HepG2 (cell line): ENCODE data around the gene GNG7. TPM values are rescaled to one million over a fixed set of nuclear protein-coding genes. Genes with fewer than 3 reads are reported as not detected.

Source experiments
- ATAC-seq: fragments of 200-7000 bp; cut with Tn5 transposase; 3 replicates; pipeline ENCODE4 v1.9.1; 2020; ENCODE audit warnings: mild to moderate bottlenecking, moderate library complexity
- BruUV-seq: library from RNA; stranded (reverse); fragments of 400-500 nt; replicated peaks from 2 replicates; lab custom pipeline; 2021; lab: Mats Ljungman, UMichigan
- CTCF ChIA-PET: fragments of 300-600 bp; formaldehyde crosslinking; extraction: SDS; loops from one replicate; lab custom pipeline; 2021; ENCODE audit warnings: low total read pairs, inconsistent platforms, low intra/inter-chr PET ratio; lab: Yijun Ruan, JAX
- POLR2A ChIA-PET: fragments of 350-600 bp; sonication (Branson Sonifier 250); formaldehyde crosslinking; loops from one replicate; lab custom pipeline; 2020; ENCODE audit warnings: antibody characterized with exemption, inconsistent platforms; lab: Yijun Ruan, JAX
- DNase-seq: peaks from one replicate; pipeline ENCODE4 v3.0.0-alpha.2; 2015; ENCODE audit warnings: low spot score
- FAIRE-seq: peaks from 3 replicates; lab custom pipeline; 2011; peaks lifted over from hg19 to GRCh38; lab: Jason Lieb, UNC
- H2AFZ ChIP-seq: one replicate; pipeline ENCODE4 v1.6.1; 2011; ENCODE audit warnings: low read length, inconsistent platforms
- H3K27ac ChIP-seq: fragments of 300-600 bp; 3 replicates; pipeline ENCODE4 v1.8.0; 2011; ENCODE audit warnings: mixed run types, mild to moderate bottlenecking, mixed read lengths, low read length, inconsistent platforms; ENCODE audit not compliant: insufficient read depth; ENCODE audit errors: extremely low read length
- H3K27me3 ChIP-seq, 2 experiments: fragments of 200-600 bp in 1 of 2; 2 replicates in 1 of 2; 3 replicates in 1 of 2; pipeline versions ENCODE4 v1.6.0 to v1.8.0; 2011; ENCODE audit warnings: low read length in 2 of 2, mild to moderate bottlenecking in 2 of 2, moderate library complexity in 2 of 2, inconsistent platforms in 1 of 2; ENCODE audit not compliant: insufficient read depth in 2 of 2, control insufficient read depth in 1 of 2
- H3K36me3 ChIP-seq, 2 experiments: fragments of 200-600 bp in 1 of 2; replicated peaks in 1 of 2; 2 replicates in 1 of 2; 3 replicates in 1 of 2; pipeline versions ENCODE4 v1.5.1 to v1.8.0; 2011; ENCODE audit warnings: low read length in 2 of 2, inconsistent platforms in 1 of 2; ENCODE audit not compliant: insufficient read depth in 2 of 2, control insufficient read depth in 1 of 2
- H3K4me1 ChIP-seq: 2 replicates; pipeline ENCODE4 v1.5.1; 2012; ENCODE audit warnings: low read length, inconsistent platforms; ENCODE audit not compliant: insufficient read depth
- H3K4me2 ChIP-seq: 2 replicates; pipeline ENCODE4 v1.6.0; 2011; ENCODE audit warnings: low read depth, low read length, inconsistent platforms
- H3K4me3 ChIP-seq, 3 experiments: fragments of 200-600 bp in 1 of 3; sonication (generic), shearing (Covaris generic) in 1 of 3; replicated peaks in 1 of 3; 2 replicates each; pipeline ENCODE4 v1.5.1; 2011 to 2016; ENCODE audit warnings: low read length in 3 of 3, inconsistent platforms in 2 of 3, low read depth in 2 of 3, mild to moderate bottlenecking in 2 of 3, control low read depth in 1 of 3, mixed read lengths in 1 of 3; ENCODE audit not compliant: insufficient read depth in 1 of 3
- H3K79me2 ChIP-seq: one replicate; pipeline ENCODE4 v1.6.1; 2011; ENCODE audit warnings: low read length, inconsistent platforms; ENCODE audit not compliant: insufficient read depth
- H3K9ac ChIP-seq: 2 replicates; pipeline ENCODE4 v1.6.0; 2011; ENCODE audit warnings: mild to moderate bottlenecking, low read depth, low read length, inconsistent platforms; ENCODE audit not compliant: insufficient read depth
- H3K9me3 ChIP-seq: 2 replicates; pipeline ENCODE4 v1.5.1; 2012; ENCODE audit warnings: mild to moderate bottlenecking, low read length
- H4K20me1 ChIP-seq: 2 replicates; pipeline ENCODE4 v1.6.0; 2011; ENCODE audit warnings: inconsistent platforms, mild to moderate bottlenecking, low read length, moderate library complexity; ENCODE audit not compliant: insufficient read depth
- BORCS8-MEF2B ChIP-seq: sonication (generic); formaldehyde crosslinking; IDR thresholded peaks from 2 replicates; pipeline ENCODE4 v1.8.0; 2022; ENCODE audit warnings: mild to moderate bottlenecking, missing genetic modification reagents
- MYC ChIP-seq: sonication (generic); formaldehyde crosslinking; IDR thresholded peaks from 2 replicates; pipeline ENCODE4 v1.9.0; 2021; ENCODE audit warnings: missing genetic modification reagents, borderline replicate concordance
- MZF1 ChIP-seq: sonication (generic); formaldehyde crosslinking; IDR thresholded peaks from 2 replicates; pipeline ENCODE4 v1.8.1; 2023; ENCODE audit warnings: mild to moderate bottlenecking, missing genetic modification reagents, borderline replicate concordance
- PCBP1 ChIP-seq: fragments of 200-400 bp; formaldehyde crosslinking; IDR thresholded peaks from 2 replicates; pipeline ENCODE4 v1.6.1; 2017; ENCODE audit warnings: mild to moderate bottlenecking, low read depth, low read length, borderline replicate concordance
- WGBS: methylation state at CpG from one replicate; pipeline ENCODE4 v1.1.6; 2017; ENCODE audit warnings: low lambda C conversion rate; 5-methylcytosine and 5-hydroxymethylcytosine counted together
- in situ Hi-C: cut with HindIII; loops from 2 replicates; pipeline ENCODE4 v1.10.0; 2017; ENCODE audit warnings: low pct_unique_long_range_greater_than_20kb; ENCODE audit not compliant: extremely low pct_ligation_motif_present
- intact Hi-C: fragments of 100-400 bp; cut with micrococcal nuclease; formaldehyde crosslinking; loops from one replicate; pipeline ENCODE4 v1.10.0; 2022; ENCODE audit not compliant: unreplicated experiment
- polyA plus RNA-seq, 8 experiments: library from polyadenylated mRNA; depleted of rRNA in 3 of 8; stranded (reverse) in 7 of 8; unstranded in 1 of 8; fragments of >200 nt; fragmentation: Illumina TruSeq in 4 of 8; extraction: Trizol in 4 of 8; gene quantifications; 2 replicates each; pipeline versions ENCODE4 v1.2.1 to v1.2.3, GENCODE V29; 2011 to 2016; ENCODE audit warnings: low read depth in 4 of 8, missing spikeins in 1 of 8, mixed read lengths in 1 of 8; ENCODE audit not compliant: insufficient read depth in 1 of 8
- total RNA-seq, 5 experiments: library from RNA; depleted of rRNA; stranded (reverse); fragments of >200 nt; fragmentation: Illumina TruSeq; extraction: Trizol; gene quantifications; 2 replicates each; pipeline ENCODE4 v1.2.3, GENCODE V29; 2016; ENCODE audit warnings: low read depth in 1 of 5
- TF ChIP-seq, protein P1 (sequence below): sonication (generic); formaldehyde crosslinking; IDR thresholded peaks from 2 replicates; pipeline ENCODE4 v1.5.0; 2020; ENCODE audit warnings: missing genetic modification reagents
- TF ChIP-seq, protein P2 (sequence below), 2 experiments: IDR thresholded peaks; 2 replicates each; pipeline ENCODE4 v1.6.1; 2011 to 2012; ENCODE audit warnings: low read length in 2 of 2, borderline replicate concordance in 1 of 2, low read depth in 1 of 2, mild to moderate bottlenecking in 1 of 2, moderate library complexity in 1 of 2

Gene GNG7
- total and polyA plus RNA-seq, 2 of the 13 experiments (the other 11 are each of a cell fraction or from before 2014, with no cell fraction given), result 1.4 to 3.3 TPM

DNA sequence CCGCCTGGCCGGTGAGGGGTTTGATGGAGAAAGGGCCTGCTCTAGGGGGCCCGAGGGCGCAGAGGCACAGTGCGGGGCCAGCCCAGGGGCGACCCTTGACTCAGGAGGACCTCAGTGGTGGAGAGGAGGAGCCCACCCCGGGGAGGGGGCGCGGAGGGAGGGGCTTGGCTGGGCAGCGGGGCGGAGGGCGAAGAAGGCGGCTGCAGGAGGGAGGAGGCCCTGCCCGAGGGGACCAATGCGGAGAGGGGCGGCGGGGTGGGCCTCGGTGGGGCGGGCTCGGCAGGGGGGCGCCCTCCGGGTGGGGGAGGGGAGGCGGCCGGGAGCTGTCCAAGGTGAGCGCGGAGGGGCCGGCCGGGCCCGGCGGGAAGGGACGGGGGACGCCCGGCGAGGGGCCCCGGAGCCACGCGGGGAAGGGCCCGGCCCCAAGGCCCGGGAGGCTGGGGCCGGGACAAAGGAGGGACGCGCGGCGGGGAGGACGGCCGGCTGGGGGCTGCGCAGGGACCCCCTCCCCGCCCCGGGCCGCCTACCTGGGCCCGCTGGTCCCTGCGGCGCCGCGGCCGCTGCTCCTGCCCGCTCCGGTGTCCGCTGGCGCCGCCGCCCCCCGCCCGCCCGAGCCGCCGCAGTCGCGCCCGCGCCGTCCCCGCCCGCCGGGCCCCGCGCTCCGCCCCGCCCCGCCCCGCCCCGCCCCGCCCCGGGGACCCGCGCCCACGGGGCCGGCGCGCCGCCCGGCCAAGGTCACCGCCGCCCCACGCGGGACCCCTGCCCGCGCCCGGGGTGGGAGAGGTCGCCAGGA lies 18.5 kb upstream of the GNG7 start, which contains the start of gene DIRAS1:
Gene DIRAS1 (minus strand): TSS at position 596 of the 793 bp plus-strand sequence. CDS start 3,566 bp downstream, outside the sequence.
- CTCF ChIA-PET, result no interaction called here
- H3K9me3 ChIP-seq, result no peaks in the 10 kb centered on the region
- BruUV-seq, result no TSS peak
- intact Hi-C loops, result no loop called here
- no peaks in the 10 kb centered on the region for H3K36me3 ChIP-seq
- DNase-seq (no peak), FAIRE-seq (no peak), ATAC-seq (no peak)
- peaks cover 35% of the 10 kb centered on the region for H3K4me1 ChIP-seq
- no peak within 1 kb of the TSS for H3K27ac ChIP-seq
- H2AFZ ChIP-seq, result no peak within 1 kb of the TSS
- in situ Hi-C loops, result no loop called here
- no peak within 1 kb of the TSS for H3K9ac ChIP-seq
- H4K20me1 ChIP-seq, result no peaks in the 10 kb centered on the region
- no peaks in the 10 kb centered on the region for H3K79me2 ChIP-seq
- TF ChIP-seq PCBP1 (0 out of 2 replicates have a peak, but pooled peaks have one; percentile 11), BORCS8-MEF2B (peak; percentile 35; the same call in 1 of the 2 replicates), MZF1 (no peak), MYC (CRISPR knock-in tag) (no peak)
- TF ChIP-seq, protein P1, sequence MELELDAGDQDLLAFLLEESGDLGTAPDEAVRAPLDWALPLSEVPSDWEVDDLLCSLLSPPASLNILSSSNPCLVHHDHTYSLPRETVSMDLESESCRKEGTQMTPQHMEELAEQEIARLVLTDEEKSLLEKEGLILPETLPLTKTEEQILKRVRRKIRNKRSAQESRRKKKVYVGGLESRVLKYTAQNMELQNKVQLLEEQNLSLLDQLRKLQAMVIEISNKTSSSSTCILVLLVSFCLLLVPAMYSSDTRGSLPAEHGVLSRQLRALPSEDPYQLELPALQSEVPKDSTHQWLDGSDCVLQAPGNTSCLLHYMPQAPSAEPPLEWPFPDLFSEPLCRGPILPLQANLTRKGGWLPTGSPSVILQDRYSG, result no peak
- TF ChIP-seq, protein P2, sequence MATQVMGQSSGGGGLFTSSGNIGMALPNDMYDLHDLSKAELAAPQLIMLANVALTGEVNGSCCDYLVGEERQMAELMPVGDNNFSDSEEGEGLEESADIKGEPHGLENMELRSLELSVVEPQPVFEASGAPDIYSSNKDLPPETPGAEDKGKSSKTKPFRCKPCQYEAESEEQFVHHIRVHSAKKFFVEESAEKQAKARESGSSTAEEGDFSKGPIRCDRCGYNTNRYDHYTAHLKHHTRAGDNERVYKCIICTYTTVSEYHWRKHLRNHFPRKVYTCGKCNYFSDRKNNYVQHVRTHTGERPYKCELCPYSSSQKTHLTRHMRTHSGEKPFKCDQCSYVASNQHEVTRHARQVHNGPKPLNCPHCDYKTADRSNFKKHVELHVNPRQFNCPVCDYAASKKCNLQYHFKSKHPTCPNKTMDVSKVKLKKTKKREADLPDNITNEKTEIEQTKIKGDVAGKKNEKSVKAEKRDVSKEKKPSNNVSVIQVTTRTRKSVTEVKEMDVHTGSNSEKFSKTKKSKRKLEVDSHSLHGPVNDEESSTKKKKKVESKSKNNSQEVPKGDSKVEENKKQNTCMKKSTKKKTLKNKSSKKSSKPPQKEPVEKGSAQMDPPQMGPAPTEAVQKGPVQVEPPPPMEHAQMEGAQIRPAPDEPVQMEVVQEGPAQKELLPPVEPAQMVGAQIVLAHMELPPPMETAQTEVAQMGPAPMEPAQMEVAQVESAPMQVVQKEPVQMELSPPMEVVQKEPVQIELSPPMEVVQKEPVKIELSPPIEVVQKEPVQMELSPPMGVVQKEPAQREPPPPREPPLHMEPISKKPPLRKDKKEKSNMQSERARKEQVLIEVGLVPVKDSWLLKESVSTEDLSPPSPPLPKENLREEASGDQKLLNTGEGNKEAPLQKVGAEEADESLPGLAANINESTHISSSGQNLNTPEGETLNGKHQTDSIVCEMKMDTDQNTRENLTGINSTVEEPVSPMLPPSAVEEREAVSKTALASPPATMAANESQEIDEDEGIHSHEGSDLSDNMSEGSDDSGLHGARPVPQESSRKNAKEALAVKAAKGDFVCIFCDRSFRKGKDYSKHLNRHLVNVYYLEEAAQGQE (IDR thresholded peaks at IDR 0.05; ENCODE audit: borderline replicate concordance in 1 of 2, low read depth in 1 of 2, low read length in 2 of 2), result peak; percentile 45 to 85
- TF ChIP-seq, all 625 proteins: peak for 3
- peak within 1 kb of the TSS; percentile 49 to 73 (median 55); a peak in 5 of 6 replicates for H3K4me3 ChIP-seq
- H3K4me2 ChIP-seq, result peak within 1 kb of the TSS; percentile 58
- POLR2A ChIA-PET, result no interaction called here
- WGBS, result 15% methylated on average over 6 of the region's 100 CpGs
- H3K27me3 ChIP-seq, result peaks cover 19 to 51% of the 10 kb centered on the region in 2 experiments
